ENCODE measurements around the gene LIMD2.

DNA sequence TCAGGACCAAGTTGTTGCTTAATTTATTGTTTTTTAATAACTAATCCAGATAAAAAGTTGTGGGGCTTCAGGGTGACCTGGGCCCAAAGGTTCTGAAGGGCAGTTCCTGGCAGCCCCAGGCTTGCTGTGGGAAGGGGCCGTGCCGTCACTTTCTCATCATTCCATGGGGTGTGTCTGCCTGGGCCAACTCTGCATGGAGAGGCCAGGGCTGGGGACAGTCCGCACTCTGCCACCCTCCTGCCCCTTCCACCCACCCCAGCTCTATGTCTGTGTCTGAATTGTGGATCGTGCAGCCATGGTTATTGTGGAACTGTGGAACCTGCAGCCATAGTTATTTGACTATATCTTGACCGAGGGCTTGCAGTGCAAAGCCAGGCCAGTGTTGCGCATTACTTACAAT is 4.0 kb downstream of the LIMD2 start:
- TF ChIP-seq, protein P1, sequence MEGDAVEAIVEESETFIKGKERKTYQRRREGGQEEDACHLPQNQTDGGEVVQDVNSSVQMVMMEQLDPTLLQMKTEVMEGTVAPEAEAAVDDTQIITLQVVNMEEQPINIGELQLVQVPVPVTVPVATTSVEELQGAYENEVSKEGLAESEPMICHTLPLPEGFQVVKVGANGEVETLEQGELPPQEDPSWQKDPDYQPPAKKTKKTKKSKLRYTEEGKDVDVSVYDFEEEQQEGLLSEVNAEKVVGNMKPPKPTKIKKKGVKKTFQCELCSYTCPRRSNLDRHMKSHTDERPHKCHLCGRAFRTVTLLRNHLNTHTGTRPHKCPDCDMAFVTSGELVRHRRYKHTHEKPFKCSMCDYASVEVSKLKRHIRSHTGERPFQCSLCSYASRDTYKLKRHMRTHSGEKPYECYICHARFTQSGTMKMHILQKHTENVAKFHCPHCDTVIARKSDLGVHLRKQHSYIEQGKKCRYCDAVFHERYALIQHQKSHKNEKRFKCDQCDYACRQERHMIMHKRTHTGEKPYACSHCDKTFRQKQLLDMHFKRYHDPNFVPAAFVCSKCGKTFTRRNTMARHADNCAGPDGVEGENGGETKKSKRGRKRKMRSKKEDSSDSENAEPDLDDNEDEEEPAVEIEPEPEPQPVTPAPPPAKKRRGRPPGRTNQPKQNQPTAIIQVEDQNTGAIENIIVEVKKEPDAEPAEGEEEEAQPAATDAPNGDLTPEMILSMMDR (IDR thresholded peaks at IDR 0.05; ENCODE audit: insufficient read depth, low read depth, low read length) = no peak
- no peak for TF ChIP-seq EZH2 (IDR thresholded peaks at IDR 0.05; ENCODE audit: insufficient read depth, low read length)

Data from astrocyte (in vitro differentiated cells and primary cell).